GM23338 (cell line): ENCODE data around the gene DLK1. TPM values are rescaled to one million over a fixed set of nuclear protein-coding genes. Genes with fewer than 3 reads are reported as not detected.

Experiments used
- ATAC-seq: fragments of 200-7000 bp; cut with Tn5 transposase; 3 replicates; pipeline ENCODE4 v1.9.1; 2020
- DNase-seq: peaks from one replicate; pipeline ENCODE4 v3.0.0-alpha.2; 2015; ENCODE audit warnings: low spot score
- H2AFZ ChIP-seq: fragments of 200-600 bp; sonication (generic); 2 replicates; pipeline ENCODE4 v1.8.0; 2016; ENCODE audit warnings: antibody characterized with exemption, mild to moderate bottlenecking, moderate library complexity
- H3F3A ChIP-seq: fragments of 200-600 bp; sonication (generic); replicated peaks from 2 replicates; pipeline ENCODE4 v1.8.0; 2017; ENCODE audit warnings: antibody characterized with exemption, mixed run types, low read depth
- H3K27ac ChIP-seq: fragments of 200-600 bp; sonication (generic); 2 replicates; pipeline ENCODE4 v1.6.1; 2016; ENCODE audit warnings: low read depth
- H3K27me3 ChIP-seq: fragments of 200-600 bp; sonication (generic); 2 replicates; pipeline ENCODE4 v1.8.0; 2016; ENCODE audit warnings: mild to moderate bottlenecking, mixed run types, moderate library complexity; ENCODE audit not compliant: insufficient read depth
- H3K36me3 ChIP-seq: fragments of 200-600 bp; sonication (generic); 2 replicates; pipeline ENCODE4 v1.8.0; 2016; ENCODE audit warnings: mild to moderate bottlenecking; ENCODE audit not compliant: insufficient read depth
- H3K4me1 ChIP-seq: fragments of 200-600 bp; sonication (generic); 2 replicates; pipeline ENCODE4 v1.8.0; 2016; ENCODE audit warnings: mild to moderate bottlenecking, moderate library complexity; ENCODE audit not compliant: insufficient read depth
- H3K4me2 ChIP-seq: fragments of 200-600 bp; sonication (generic); 2 replicates; pipeline ENCODE4 v1.7.1; 2017; ENCODE audit warnings: mixed run types
- H3K4me3 ChIP-seq: fragments of 200-600 bp; sonication (generic); 2 replicates; pipeline ENCODE4 v1.6.1; 2016; ENCODE audit warnings: mixed run types
- H3K79me2 ChIP-seq: fragments of 200-600 bp; sonication (generic); replicated peaks from 2 replicates; pipeline ENCODE4 v1.8.0; 2017; ENCODE audit warnings: mild to moderate bottlenecking; ENCODE audit not compliant: insufficient read depth
- H3K9me2 ChIP-seq: fragments of 200-600 bp; sonication (generic); 2 replicates; pipeline ENCODE4 v1.8.0; 2017; ENCODE audit not compliant: insufficient read depth
- H4K20me1 ChIP-seq: fragments of 200-600 bp; sonication (generic); replicated peaks from 2 replicates; pipeline ENCODE4 v1.8.0; 2017; ENCODE audit warnings: mild to moderate bottlenecking; ENCODE audit not compliant: insufficient read depth
- H3K27ac Mint-ChIP-seq: 2 replicates; pipeline ENCODE4 v1.8.0; 2020; ENCODE audit warnings: inconsistent platforms, mild to moderate bottlenecking, moderate library complexity, mixed read lengths
- H3K27me3 Mint-ChIP-seq: 3 replicates; pipeline ENCODE4 v1.8.0; 2022; ENCODE audit warnings: low read depth, mild to moderate bottlenecking, moderate library complexity, mixed read lengths, inconsistent platforms; ENCODE audit not compliant: insufficient read depth, poor library complexity
- H3K36me3 Mint-ChIP-seq: 3 replicates; pipeline ENCODE4 v1.8.0; 2021; ENCODE audit warnings: low read depth, mild to moderate bottlenecking, inconsistent platforms, moderate library complexity, mixed read lengths
- H3K4me1 Mint-ChIP-seq: 3 replicates; pipeline ENCODE4 v1.8.0; 2020; ENCODE audit warnings: mild to moderate bottlenecking, inconsistent platforms, mixed read lengths
- H3K4me3 Mint-ChIP-seq: 3 replicates; pipeline ENCODE4 v1.8.0; 2021; ENCODE audit warnings: moderate library complexity, mild to moderate bottlenecking, inconsistent platforms, mixed read lengths
- H3K9me3 Mint-ChIP-seq: 3 replicates; pipeline ENCODE4 v1.8.0; 2020; ENCODE audit warnings: moderate library complexity, mild to moderate bottlenecking, inconsistent platforms, mixed read lengths
- CREB1 ChIP-seq: fragments of 250-450 bp; sonication (Bioruptor Pico); IDR thresholded peaks from 2 replicates; pipeline ENCODE4 v1.5.0; 2020; ENCODE audit warnings: low read depth, mild to moderate bottlenecking, moderate library complexity
- EZH2 ChIP-seq: fragments of 200-600 bp; sonication (generic); IDR thresholded peaks from one replicate; pipeline ENCODE4 v1.8.0; 2017; ENCODE audit warnings: antibody characterized with exemption, mild to moderate bottlenecking, low read depth; ENCODE audit not compliant: unreplicated experiment
- EZH2phosphoT487 ChIP-seq: fragments of 200-600 bp; sonication (generic); IDR thresholded peaks from one replicate; pipeline ENCODE4 v1.8.1; 2018; ENCODE audit warnings: antibody characterized with exemption; ENCODE audit not compliant: unreplicated experiment
- JUNB ChIP-seq: IDR thresholded peaks from one replicate; pipeline ENCODE4 v1.6.1; 2016; ENCODE audit warnings: antibody characterized with exemption; ENCODE audit not compliant: unreplicated experiment
- NANOG ChIP-seq: IDR thresholded peaks from 2 replicates; pipeline ENCODE4 v1.6.1; 2016; ENCODE audit warnings: antibody characterized with exemption, borderline replicate concordance
- POLR2AphosphoS5 ChIP-seq: IDR thresholded peaks from 2 replicates; pipeline ENCODE4 v1.6.1; 2016; ENCODE audit warnings: antibody characterized with exemption, low read depth
- STAT1 ChIP-seq: IDR thresholded peaks from one replicate; pipeline ENCODE4 v1.6.1; 2016; ENCODE audit warnings: antibody characterized with exemption; ENCODE audit not compliant: unreplicated experiment
- ZNF114 ChIP-seq: fragments of 250-450 bp; sonication (Bioruptor Pico); IDR thresholded peaks from 2 replicates; pipeline ENCODE4 v1.5.0; 2020; ENCODE audit warnings: mild to moderate bottlenecking, moderate library complexity
- ZNF331 ChIP-seq: fragments of 250-450 bp; sonication (Bioruptor Pico); IDR thresholded peaks from 2 replicates; pipeline ENCODE4 v1.5.0; 2020; ENCODE audit warnings: low read depth, mild to moderate bottlenecking, moderate library complexity
- polyA plus RNA-seq: library from polyadenylated mRNA; unstranded; fragments of >200 nt; fragmentation: Nextera tagmentation; extraction: Ambion mirVana; gene quantifications from 2 replicates; pipeline ENCODE4 v1.2.1, GENCODE V29; 2016
- total RNA-seq: library from RNA; depleted of rRNA; stranded (reverse); fragments of >200 nt; shearing (Covaris generic); gene quantifications from 2 replicates; pipeline ENCODE4 v1.2.3, GENCODE V29; 2014
- TF ChIP-seq, protein P1 (sequence below), 2 experiments: fragments of 200-600 bp in 1 of 2; sonication (generic) in 1 of 2; conservative IDR thresholded peaks; 2 replicates each; pipeline versions ENCODE4 v1.5.1 to v1.6.1; 2016 to 2017; ENCODE audit warnings: antibody characterized with exemption in 2 of 2, low read depth in 2 of 2, mild to moderate bottlenecking in 2 of 2, moderate library complexity in 1 of 2
- TF ChIP-seq, protein P2 (sequence below): fragments of 250-450 bp; sonication (Bioruptor Pico); IDR thresholded peaks from 2 replicates; pipeline ENCODE4 v1.5.0; 2020; ENCODE audit warnings: mild to moderate bottlenecking, moderate library complexity
- TF ChIP-seq, protein P3 (sequence below): IDR thresholded peaks from one replicate; pipeline ENCODE4 v1.6.1; 2018; ENCODE audit warnings: antibody characterized with exemption; ENCODE audit not compliant: unreplicated experiment
- TF ChIP-seq, protein P4 (sequence below): IDR thresholded peaks from 2 replicates; pipeline ENCODE4 v1.6.1; 2016; ENCODE audit warnings: antibody characterized with exemption

The DLK1 gene
- total and polyA plus RNA-seq, 2 experiments from 2014 or later = 1.1 to 1.2 TPM

DNA sequence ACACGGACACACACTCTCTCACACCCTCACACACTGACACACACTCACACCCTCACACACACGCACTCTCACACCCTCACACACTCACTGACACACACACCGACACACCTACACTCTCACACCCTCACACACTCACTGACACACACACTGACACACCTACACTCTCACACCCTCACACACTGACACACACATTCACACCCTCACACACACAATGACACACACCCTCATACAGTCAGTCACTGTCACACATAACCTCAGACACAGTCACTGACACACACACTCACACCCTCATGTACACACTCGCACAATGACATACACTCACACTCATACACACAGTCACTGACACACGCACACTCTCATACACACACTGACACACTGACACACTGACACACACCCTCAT lies 19.8 kb upstream of the DLK1 start:
- no peak overlapping the region for H2AFZ ChIP-seq
- H3K4me1 Mint-ChIP-seq = peaks cover 27% of the 10 kb centered on the region
- H3K4me3 Mint-ChIP-seq = no peak overlapping the region; the same call in 2 of the 3 replicates
- H3K4me3 ChIP-seq = no peak overlapping the region
- no peak for DNase-seq
- peaks cover 3% of the 10 kb centered on the region; the same call in 1 of the 3 replicates for H3K36me3 Mint-ChIP-seq
- no peaks in the 10 kb centered on the region for H4K20me1 ChIP-seq
- TF ChIP-seq STAT1 (no peak), NANOG (no peak), EZH2phosphoT487 (no peak), ZNF114 (CRISPR knock-in tag) (no peak), CREB1 (CRISPR knock-in tag) (no peak), EZH2 (no peak), POLR2AphosphoS5 (no peak), ZNF331 (CRISPR knock-in tag) (no peak), JUNB (no peak)
- TF ChIP-seq, protein P1, sequence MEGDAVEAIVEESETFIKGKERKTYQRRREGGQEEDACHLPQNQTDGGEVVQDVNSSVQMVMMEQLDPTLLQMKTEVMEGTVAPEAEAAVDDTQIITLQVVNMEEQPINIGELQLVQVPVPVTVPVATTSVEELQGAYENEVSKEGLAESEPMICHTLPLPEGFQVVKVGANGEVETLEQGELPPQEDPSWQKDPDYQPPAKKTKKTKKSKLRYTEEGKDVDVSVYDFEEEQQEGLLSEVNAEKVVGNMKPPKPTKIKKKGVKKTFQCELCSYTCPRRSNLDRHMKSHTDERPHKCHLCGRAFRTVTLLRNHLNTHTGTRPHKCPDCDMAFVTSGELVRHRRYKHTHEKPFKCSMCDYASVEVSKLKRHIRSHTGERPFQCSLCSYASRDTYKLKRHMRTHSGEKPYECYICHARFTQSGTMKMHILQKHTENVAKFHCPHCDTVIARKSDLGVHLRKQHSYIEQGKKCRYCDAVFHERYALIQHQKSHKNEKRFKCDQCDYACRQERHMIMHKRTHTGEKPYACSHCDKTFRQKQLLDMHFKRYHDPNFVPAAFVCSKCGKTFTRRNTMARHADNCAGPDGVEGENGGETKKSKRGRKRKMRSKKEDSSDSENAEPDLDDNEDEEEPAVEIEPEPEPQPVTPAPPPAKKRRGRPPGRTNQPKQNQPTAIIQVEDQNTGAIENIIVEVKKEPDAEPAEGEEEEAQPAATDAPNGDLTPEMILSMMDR (conservative IDR thresholded peaks at IDR 0.05; ENCODE audit: low read depth in 2 of 2) = no peak
- TF ChIP-seq, protein P2, sequence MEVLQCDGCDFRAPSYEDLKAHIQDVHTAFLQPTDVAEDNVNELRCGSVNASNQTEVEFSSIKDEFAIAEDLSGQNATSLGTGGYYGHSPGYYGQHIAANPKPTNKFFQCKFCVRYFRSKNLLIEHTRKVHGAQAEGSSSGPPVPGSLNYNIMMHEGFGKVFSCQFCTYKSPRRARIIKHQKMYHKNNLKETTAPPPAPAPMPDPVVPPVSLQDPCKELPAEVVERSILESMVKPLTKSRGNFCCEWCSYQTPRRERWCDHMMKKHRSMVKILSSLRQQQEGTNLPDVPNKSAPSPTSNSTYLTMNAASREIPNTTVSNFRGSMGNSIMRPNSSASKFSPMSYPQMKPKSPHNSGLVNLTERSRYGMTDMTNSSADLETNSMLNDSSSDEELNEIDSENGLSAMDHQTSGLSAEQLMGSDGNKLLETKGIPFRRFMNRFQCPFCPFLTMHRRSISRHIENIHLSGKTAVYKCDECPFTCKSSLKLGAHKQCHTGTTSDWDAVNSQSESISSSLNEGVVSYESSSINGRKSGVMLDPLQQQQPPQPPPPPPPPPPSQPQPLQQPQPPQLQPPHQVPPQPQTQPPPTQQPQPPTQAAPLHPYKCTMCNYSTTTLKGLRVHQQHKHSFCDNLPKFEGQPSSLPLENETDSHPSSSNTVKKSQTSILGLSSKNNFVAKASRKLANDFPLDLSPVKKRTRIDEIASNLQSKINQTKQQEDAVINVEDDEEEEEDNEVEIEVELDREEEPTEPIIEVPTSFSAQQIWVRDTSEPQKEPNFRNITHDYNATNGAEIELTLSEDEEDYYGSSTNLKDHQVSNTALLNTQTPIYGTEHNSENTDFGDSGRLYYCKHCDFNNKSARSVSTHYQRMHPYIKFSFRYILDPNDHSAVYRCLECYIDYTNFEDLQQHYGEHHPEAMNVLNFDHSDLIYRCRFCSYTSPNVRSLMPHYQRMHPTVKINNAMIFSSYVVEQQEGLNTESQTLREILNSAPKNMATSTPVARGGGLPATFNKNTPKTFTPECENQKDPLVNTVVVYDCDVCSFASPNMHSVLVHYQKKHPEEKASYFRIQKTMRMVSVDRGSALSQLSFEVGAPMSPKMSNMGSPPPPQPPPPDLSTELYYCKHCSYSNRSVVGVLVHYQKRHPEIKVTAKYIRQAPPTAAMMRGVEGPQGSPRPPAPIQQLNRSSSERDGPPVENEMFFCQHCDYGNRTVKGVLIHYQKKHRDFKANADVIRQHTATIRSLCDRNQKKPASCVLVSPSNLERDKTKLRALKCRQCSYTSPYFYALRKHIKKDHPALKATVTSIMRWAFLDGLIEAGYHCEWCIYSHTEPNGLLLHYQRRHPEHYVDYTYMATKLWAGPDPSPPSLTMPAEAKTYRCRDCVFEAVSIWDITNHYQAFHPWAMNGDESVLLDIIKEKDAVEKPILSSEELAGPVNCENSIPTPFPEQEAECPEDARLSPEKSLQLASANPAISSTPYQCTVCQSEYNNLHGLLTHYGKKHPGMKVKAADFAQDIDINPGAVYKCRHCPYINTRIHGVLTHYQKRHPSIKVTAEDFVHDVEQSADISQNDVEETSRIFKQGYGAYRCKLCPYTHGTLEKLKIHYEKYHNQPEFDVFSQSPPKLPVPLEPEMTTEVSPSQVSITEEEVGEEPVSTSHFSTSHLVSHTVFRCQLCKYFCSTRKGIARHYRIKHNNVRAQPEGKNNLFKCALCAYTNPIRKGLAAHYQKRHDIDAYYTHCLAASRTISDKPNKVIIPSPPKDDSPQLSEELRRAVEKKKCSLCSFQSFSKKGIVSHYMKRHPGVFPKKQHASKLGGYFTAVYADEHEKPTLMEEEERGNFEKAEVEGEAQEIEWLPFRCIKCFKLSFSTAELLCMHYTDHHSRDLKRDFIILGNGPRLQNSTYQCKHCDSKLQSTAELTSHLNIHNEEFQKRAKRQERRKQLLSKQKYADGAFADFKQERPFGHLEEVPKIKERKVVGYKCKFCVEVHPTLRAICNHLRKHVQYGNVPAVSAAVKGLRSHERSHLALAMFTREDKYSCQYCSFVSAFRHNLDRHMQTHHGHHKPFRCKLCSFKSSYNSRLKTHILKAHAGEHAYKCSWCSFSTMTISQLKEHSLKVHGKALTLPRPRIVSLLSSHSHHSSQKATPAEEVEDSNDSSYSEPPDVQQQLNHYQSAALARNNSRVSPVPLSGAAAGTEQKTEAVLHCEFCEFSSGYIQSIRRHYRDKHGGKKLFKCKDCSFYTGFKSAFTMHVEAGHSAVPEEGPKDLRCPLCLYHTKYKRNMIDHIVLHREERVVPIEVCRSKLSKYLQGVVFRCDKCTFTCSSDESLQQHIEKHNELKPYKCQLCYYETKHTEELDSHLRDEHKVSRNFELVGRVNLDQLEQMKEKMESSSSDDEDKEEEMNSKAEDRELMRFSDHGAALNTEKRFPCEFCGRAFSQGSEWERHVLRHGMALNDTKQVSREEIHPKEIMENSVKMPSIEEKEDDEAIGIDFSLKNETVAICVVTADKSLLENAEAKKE = no peak
- TF ChIP-seq, protein P3, sequence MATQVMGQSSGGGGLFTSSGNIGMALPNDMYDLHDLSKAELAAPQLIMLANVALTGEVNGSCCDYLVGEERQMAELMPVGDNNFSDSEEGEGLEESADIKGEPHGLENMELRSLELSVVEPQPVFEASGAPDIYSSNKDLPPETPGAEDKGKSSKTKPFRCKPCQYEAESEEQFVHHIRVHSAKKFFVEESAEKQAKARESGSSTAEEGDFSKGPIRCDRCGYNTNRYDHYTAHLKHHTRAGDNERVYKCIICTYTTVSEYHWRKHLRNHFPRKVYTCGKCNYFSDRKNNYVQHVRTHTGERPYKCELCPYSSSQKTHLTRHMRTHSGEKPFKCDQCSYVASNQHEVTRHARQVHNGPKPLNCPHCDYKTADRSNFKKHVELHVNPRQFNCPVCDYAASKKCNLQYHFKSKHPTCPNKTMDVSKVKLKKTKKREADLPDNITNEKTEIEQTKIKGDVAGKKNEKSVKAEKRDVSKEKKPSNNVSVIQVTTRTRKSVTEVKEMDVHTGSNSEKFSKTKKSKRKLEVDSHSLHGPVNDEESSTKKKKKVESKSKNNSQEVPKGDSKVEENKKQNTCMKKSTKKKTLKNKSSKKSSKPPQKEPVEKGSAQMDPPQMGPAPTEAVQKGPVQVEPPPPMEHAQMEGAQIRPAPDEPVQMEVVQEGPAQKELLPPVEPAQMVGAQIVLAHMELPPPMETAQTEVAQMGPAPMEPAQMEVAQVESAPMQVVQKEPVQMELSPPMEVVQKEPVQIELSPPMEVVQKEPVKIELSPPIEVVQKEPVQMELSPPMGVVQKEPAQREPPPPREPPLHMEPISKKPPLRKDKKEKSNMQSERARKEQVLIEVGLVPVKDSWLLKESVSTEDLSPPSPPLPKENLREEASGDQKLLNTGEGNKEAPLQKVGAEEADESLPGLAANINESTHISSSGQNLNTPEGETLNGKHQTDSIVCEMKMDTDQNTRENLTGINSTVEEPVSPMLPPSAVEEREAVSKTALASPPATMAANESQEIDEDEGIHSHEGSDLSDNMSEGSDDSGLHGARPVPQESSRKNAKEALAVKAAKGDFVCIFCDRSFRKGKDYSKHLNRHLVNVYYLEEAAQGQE = no peak
- TF ChIP-seq, protein P4, sequence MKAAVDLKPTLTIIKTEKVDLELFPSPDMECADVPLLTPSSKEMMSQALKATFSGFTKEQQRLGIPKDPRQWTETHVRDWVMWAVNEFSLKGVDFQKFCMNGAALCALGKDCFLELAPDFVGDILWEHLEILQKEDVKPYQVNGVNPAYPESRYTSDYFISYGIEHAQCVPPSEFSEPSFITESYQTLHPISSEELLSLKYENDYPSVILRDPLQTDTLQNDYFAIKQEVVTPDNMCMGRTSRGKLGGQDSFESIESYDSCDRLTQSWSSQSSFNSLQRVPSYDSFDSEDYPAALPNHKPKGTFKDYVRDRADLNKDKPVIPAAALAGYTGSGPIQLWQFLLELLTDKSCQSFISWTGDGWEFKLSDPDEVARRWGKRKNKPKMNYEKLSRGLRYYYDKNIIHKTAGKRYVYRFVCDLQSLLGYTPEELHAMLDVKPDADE = no peak
- no peak overlapping the region for H3K4me2 ChIP-seq
- H3K27me3 Mint-ChIP-seq = peaks cover 27% of the 10 kb centered on the region
- H3K36me3 ChIP-seq = no peaks in the 10 kb centered on the region
- no peak overlapping the region for H3K27ac ChIP-seq
- H3K4me1 ChIP-seq = peaks cover 17% of the 10 kb centered on the region
- peaks cover 23% of the 10 kb centered on the region for H3K27me3 ChIP-seq
- H3K27ac Mint-ChIP-seq = no peak overlapping the region; the same call in 1 of the 2 replicates
- no peaks in the 10 kb centered on the region; the same call in 2 of the 3 replicates for H3K9me3 Mint-ChIP-seq
- no peaks in the 10 kb centered on the region for H3F3A ChIP-seq
- H3K79me2 ChIP-seq = no peaks in the 10 kb centered on the region
- H3K9me2 ChIP-seq = no peaks in the 10 kb centered on the region
- ATAC-seq = no peak
